GM12874 (cell line): ENCODE measurements around the gene FRMD6.
A peak's percentile ranks its signal among the peaks of the same experiment; 100 is the strongest.

Experiments used
- CTCF ChIP-seq: IDR thresholded peaks from 2 replicates; pipeline ENCODE4 v1.5.1; 2011; ENCODE audit warnings: low read depth, mild to moderate bottlenecking, control low read depth, low read length, moderate library complexity; ENCODE audit not compliant: insufficient read depth

The FRMD6 gene

GRCh38 chr14:51738754-51739153 is 87.0 kb downstream of the FRMD6 start:
- peak; percentile 15; the same call in 1 of the 2 replicates for TF ChIP-seq CTCF

- TF ChIP-seq CTCF: no peak
Observed at GRCh38 chr14:51743588-51744000, 91.9 kb downstream of the FRMD6 start.

- no peak for TF ChIP-seq CTCF
Observed at GRCh38 chr14:51744372-51745130, 92.8 kb downstream of the FRMD6 start.

GRCh38 chr14:51750542-51750941 is 98.8 kb downstream of the FRMD6 start:
- no peak for TF ChIP-seq CTCF

- TF ChIP-seq CTCF: no peak
Observed at GRCh38 chr14:51759950-51760349, 108.2 kb downstream of the FRMD6 start.

GRCh38 chr14:51774209-51774608 is 122.5 kb downstream of the FRMD6 start:
- no peak for TF ChIP-seq CTCF

GRCh38 chr14:51776102-51776894 is 124.6 kb downstream of the FRMD6 start:
- peak; percentile 45; the same call in 1 of the 2 replicates for TF ChIP-seq CTCF
